ENCODE measurements around the gene MCOLN1.
"Not testable (repeated sequence)": the region's sequence is repeated elsewhere in the genome, so short reads cannot be mapped to it uniquely, and the experiment has no call there.

MCOLN1 gene

GRCh38 chr19:7544626-7545025 is 22.2 kb downstream of the MCOLN1 start:
- DNase-seq (ENCODE audit: low spot score) = no peak

DNA sequence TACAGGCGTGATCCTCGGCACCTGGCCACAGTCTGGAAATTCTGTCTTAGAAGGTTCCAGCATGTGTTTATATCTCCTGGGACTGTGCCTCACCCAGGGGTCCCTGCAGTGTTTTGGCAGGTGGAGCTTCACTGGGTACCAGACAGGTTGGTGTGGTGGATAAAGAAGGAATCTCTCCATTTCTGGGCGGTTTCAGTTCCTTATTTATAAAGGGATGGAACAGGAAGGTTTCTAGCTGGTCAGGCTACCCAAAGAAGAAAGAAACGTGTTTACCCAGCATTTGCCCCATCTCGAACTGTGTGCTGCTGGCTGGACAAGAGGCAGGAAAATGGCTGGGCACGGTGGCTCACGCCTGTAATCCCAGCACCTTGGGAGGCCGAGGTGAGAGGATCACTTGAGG is 22.9 kb downstream of the MCOLN1 start:
- no peak for DNase-seq (ENCODE audit: low spot score)

DNA sequence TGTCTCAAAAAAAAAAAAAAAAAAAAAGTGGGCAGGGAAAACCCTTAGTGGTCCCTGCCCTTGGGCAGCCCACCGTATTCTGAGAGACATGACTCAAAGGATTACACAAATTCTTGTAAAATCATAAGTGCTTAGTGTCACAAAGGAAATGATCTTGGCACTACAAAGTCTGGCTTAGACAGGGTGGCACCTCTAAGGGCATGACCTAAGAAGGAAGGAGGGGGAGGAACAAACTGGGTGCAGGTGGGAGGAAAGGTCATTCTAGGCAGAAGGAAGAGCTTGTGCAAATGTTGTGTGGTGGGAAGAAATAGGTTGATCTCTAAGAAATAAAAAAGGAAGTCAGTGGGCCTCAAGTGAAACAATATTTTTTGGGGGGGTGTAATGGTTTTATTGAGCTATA is 23.5 kb downstream of the MCOLN1 start:
- no peak for DNase-seq (ENCODE audit: low spot score)

- DNase-seq (ENCODE audit: low spot score) = no peak
Observed at GRCh38 chr19:7547159-7547558, 24.7 kb downstream of the MCOLN1 start.

DNA sequence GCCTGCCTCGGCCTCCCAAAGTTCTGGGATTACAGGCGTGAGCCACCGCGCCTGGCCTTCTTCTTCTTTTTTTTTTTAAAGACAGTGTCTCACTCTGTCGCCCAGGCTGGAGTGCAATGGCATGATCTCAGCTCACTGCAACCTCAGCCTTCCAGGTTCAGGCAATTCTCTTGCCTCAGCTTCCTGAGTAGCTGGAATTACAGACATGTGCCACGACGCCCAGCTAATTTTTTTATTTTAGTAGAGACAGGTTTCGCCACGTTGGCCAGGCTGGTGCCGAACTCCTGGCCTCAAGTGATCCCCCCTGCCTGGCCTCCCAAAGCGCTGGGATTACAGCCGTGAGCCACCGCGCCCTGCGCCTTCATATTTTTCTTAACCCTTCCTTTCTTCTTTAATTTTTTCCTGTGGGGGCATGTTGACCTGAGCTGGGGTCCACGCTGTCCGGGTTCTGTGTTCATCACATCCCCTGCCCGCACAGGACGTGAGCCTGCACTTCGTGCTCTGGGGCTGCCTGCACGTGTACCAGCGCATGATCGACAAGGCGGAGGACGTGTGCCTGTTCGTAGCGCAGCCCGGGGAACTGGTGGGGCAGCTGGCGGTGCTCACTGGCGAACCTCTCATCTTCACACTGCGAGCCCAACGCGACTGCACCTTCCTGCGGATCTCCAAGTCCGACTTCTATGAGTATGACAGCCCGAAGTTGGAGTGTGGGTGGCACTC is 27.2 kb downstream of the MCOLN1 start:
- DNase-seq (ENCODE audit: low spot score) = no peak

DNA sequence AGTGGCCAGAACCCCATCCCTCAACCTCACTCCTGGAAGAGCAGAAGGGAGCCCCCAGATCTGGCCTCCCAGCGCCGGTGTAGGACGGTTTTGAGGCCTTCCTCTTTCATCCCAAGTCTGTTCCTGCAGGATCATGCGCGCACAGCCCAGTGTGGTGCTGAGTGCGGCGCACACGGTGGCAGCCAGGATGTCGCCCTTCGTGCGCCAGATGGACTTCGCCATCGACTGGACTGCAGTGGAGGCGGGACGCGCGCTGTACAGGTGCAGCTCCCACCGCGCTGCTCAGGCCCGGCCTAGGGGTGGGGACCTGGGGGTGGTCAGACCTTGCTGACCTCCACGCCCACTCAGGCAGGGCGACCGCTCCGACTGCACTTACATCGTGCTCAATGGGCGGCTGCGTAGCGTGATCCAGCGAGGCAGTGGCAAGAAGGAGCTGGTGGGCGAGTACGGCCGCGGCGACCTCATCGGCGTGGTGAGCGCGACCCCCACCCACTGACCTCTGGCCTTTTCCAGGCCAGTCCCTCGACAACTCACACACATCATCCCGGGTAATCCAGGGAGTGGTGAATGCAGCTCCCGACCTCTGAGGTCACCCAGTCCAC is 27.8 kb downstream of the MCOLN1 start:
- DNase-seq (ENCODE audit: low spot score) = no peak

DNA sequence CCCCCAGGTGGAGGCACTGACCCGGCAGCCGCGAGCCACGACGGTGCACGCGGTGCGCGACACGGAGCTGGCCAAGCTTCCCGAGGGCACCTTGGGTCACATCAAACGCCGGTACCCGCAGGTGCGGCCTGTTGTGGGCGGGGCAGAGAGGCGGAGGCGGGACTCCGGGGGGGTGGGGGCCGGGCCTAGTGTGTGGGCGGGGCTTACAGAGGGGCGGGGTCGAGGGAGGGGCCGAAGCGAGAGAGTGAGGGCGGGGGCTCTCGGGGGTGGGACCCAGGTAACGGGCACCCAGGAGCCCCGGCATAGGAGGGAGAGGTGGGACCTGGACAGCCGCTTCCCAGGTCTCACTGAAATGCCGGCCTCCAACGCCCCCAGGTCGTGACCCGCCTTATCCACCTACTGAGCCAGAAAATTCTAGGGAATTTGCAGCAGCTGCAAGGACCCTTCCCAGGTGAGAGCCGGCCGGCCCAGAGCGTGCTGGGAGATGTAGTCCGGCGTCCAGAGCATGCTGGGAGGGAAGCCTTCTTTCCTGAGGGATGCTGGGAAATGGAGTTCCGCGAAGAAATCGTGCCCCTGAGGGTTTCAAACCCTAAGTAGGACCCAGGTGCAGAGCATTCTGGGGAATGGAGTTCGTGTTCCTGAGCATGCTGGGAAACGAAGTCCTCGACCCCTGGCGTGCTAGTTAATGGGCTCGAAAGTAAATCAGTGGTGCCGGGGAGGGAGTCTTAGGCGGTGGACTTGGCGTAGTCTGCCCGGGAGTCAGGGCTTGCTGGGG is 28.8 kb downstream of the MCOLN1 start:
- peak; percentile 60 for DNase-seq (ENCODE audit: low spot score)

DNA sequence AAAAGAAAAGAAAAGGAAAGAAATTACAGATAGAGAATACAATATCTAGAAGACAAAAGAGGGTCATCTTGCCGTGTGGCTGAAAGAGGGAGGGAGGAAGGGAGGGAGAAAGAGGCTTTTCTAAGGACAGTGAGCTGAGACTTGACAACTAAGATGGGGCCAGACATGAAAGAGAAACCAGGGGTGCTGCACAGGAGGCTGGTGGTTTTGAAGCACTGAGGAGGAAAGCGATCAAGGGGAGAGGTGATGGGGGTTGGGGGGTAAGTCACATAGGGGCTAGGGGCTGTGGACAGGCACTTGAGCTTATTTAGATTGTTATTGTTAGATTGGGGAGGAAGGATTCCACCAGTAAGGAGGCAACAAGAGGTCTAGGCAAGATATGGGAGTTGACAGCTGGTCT is 30.4 kb downstream of the MCOLN1 start:
- no peak for DNase-seq (ENCODE audit: low spot score)

GRCh38 chr19:7554565-7554964 is 32.1 kb downstream of the MCOLN1 start:
- no peak for DNase-seq (ENCODE audit: low spot score)

DNA sequence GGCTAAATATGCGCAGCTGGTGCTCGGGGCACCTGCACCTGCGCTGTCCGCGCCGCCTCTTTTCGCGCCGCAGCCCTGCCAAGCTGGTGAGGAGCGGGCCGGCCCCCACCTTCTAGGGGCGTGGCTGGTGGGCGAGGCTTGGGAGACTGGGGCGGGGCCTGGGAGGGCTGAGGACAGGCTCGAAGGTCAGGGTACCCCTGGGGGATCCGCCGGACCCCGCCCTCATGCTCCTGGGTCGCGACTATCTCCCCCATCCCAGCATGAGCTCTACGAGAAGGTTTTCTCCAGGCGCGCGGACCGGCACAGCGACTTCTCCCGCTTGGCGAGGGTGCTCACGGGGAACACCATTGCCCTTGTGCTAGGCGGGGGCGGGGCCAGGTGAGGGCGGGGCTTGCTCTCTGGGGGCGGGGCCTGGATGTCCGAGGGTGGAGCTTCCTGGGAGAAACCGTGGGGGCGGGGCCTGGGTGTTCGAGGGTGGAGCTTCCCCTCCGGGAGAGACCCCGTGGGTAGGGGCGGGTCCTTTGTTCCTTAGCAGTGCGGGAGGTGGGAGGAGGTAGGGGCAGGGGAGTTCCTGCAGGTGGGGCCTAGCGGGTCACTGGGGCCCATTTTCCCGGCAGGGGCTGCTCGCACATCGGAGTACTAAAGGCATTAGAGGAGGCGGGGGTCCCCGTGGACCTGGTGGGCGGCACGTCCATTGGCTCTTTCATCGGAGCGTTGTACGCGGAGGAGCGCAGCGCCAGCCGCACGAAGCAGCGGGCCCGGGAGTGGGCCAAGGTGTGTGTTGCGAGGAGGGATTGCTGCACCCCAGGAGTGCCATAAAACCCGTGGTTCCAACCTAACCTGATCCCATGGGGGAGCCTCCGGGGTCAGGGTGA is 32.8 kb downstream of the MCOLN1 start:
- DNase-seq (ENCODE audit: low spot score) = peak; percentile 44

DNA sequence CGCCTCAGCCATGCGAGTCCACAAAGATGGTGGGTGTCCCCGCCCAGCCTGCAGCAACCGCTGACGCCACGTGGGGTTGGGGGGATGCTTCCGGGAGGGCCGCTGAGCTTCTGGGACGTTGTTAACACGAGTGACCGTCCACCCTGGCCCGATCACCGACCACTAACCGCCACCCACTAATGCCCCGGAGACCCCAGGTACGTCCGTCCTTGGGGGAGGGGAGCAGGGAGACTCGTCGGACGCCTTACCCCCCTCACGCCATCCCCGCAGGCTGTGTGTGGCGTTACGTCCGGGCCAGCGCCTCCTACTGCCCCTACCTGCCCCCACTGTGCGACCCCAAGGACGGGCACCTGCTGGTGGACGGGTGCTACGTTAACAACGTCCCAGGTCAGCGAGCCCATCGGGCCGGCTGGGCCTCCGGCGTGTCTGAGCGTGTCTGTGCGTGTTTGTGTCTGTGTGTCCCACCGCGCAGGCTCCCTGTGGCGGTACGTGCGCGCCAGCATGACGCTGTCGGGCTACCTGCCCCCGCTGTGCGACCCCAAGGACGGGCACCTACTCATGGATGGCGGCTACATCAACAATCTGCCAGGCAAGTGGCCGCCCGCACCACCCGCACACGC is 34.4 kb downstream of the MCOLN1 start:
- DNase-seq (ENCODE audit: low spot score) = no peak

GRCh38 chr19:7558667-7559066 is 36.2 kb downstream of the MCOLN1 start:
- no peak for DNase-seq (ENCODE audit: low spot score)

DNA sequence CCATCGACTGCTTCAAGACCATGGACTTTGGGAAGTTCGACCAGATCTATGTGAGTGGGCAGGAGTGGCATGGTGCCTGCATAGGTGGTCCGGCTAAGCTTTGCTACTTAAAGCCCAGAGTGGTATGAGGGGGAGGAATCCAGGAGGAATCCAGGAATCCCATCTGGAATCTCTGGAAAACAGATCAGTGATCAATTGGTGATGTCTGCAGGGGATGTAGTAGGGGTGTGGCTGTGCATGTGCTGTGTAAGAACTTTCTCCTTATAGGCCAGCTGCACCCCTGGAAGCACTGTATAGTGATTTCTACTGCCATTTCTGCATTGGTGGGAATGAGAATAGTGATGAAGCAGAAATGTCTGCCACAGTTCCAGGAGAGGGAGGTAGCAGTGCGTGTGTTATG is 36.7 kb downstream of the MCOLN1 start:
- DNase-seq (ENCODE audit: low spot score) = no peak

- no peak for DNase-seq (ENCODE audit: low spot score)
Observed at GRCh38 chr19:7560255-7560654, 37.8 kb downstream of the MCOLN1 start.

- DNase-seq (ENCODE audit: low spot score) = no peak
Observed at GRCh38 chr19:7561325-7561724, 38.9 kb downstream of the MCOLN1 start.

- no peak for DNase-seq (ENCODE audit: low spot score)
Observed at GRCh38 chr19:7562646-7563393, 40.4 kb downstream of the MCOLN1 start.

GRCh38 chr19:7564866-7565265 is 42.4 kb downstream of the MCOLN1 start:
- no peak for DNase-seq (ENCODE audit: low spot score)

GRCh38 chr19:7565332-7565731 is 42.9 kb downstream of the MCOLN1 start:
- DNase-seq (ENCODE audit: low spot score) = no peak

- no peak for DNase-seq (ENCODE audit: low spot score)
Observed at GRCh38 chr19:7570761-7571160, 48.3 kb downstream of the MCOLN1 start.

DNA sequence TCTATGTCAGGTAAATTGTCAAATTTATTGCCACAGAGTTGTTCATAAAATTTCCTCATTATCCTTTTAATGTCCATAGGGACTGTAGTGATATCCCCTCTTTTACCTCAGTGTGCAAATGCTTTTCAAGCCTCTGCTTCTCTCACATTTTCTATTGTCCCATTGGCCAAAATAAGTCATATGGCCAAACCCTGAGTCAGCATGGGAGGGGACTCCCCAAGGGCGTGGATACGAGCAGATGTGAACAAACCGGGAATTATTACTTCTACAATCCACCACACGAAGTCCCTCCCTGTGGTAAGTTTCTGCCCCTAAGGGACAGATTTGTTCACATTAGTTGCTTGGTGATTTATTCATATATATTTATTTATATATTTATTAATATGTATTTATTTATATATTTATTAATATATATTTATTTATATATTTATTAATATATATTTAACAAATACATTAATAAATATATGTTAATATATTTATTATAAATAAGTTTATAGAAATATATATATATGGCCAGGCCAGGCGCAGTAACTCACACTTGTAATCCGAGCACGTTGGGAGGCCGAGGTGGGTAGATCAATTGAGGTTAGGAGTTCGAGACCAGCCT is 53.1 kb downstream of the MCOLN1 start:
- peak; percentile 34 for DNase-seq (ENCODE audit: low spot score)

- DNase-seq (ENCODE audit: low spot score) = not testable (repeated sequence)
Observed at GRCh38 chr19:7577422-7577821, 55.0 kb downstream of the MCOLN1 start.

Data from AG08395 (cell line).